Smooth muscle cell (in vitro differentiated cells): ENCODE data around the gene RNF212. TPM values are rescaled to one million over a fixed set of nuclear protein-coding genes. Genes with fewer than 3 reads are reported as not detected.

Experiments
- DNase-seq: peaks from one replicate; lab custom pipeline; 2025; ENCODE audit not compliant: unreplicated experiment; lab: John Stamatoyannopoulos, UW
- H2AFZ ChIP-seq: fragments of 200-600 bp; sonication (generic); 2 replicates; pipeline ENCODE4 v1.6.0; 2016; ENCODE audit warnings: antibody characterized with exemption, low read depth, mild to moderate bottlenecking
- H3F3A ChIP-seq: fragments of 200-600 bp; sonication (generic); 2 replicates; pipeline ENCODE4 v1.6.0; 2017; ENCODE audit warnings: antibody characterized with exemption, low read depth
- H3K27ac ChIP-seq: fragments of 200-600 bp; sonication (generic); 2 replicates; pipeline ENCODE4 v1.5.1; 2016; ENCODE audit warnings: low read depth, mild to moderate bottlenecking
- H3K27me3 ChIP-seq: fragments of 200-600 bp; sonication (generic); 2 replicates; pipeline ENCODE4 v1.6.1; 2016; ENCODE audit warnings: low read depth, mild to moderate bottlenecking
- H3K36me3 ChIP-seq: fragments of 200-600 bp; sonication (generic); 2 replicates; pipeline ENCODE4 v1.5.1; 2016; ENCODE audit warnings: low read depth
- H3K4me1 ChIP-seq: fragments of 200-600 bp; sonication (generic); 2 replicates; pipeline ENCODE4 v1.5.1; 2016; ENCODE audit warnings: low read depth
- H3K4me2 ChIP-seq: fragments of 200-600 bp; sonication (generic); 2 replicates; pipeline ENCODE4 v1.6.0; 2016; ENCODE audit warnings: mild to moderate bottlenecking
- H3K4me3 ChIP-seq: fragments of 200-600 bp; sonication (generic); 2 replicates; pipeline ENCODE4 v1.5.1; 2016; ENCODE audit warnings: mild to moderate bottlenecking
- H3K79me2 ChIP-seq: fragments of 200-600 bp; sonication (generic); 2 replicates; pipeline ENCODE4 v1.6.0; 2016; ENCODE audit warnings: low read depth, mild to moderate bottlenecking
- H3K9ac ChIP-seq: fragments of 200-600 bp; sonication (generic); 2 replicates; pipeline ENCODE4 v1.6.0; 2016; ENCODE audit warnings: low read depth
- H3K9me3 ChIP-seq: fragments of 200-600 bp; sonication (generic); replicated peaks from 2 replicates; pipeline ENCODE4 v1.5.1; 2016; ENCODE audit warnings: low read depth
- H4K20me1 ChIP-seq: fragments of 200-600 bp; sonication (generic); 2 replicates; pipeline ENCODE4 v1.6.0; 2016; ENCODE audit warnings: low read depth
- CTCF ChIP-seq: fragments of 200-600 bp; sonication (generic); IDR thresholded peaks from 2 replicates; pipeline ENCODE4 v1.5.1; 2017; ENCODE audit warnings: borderline replicate concordance, mild to moderate bottlenecking, antibody characterized with exemption; ENCODE audit not compliant: insufficient read depth, poor library complexity, severe bottlenecking
- WGBS: methylation state at CpG from one replicate; pipeline ENCODE4 v1.1.7; 2016; ENCODE audit warnings: low lambda C conversion rate; 5-methylcytosine and 5-hydroxymethylcytosine counted together
- polyA plus RNA-seq: library from polyadenylated mRNA; unstranded; fragments of >200 nt; fragmentation: Nextera tagmentation; extraction: Ambion mirVana; gene quantifications from 2 replicates; pipeline ENCODE4 v1.2.1, GENCODE V29; 2016
- total RNA-seq: library from RNA; depleted of rRNA; stranded (reverse); fragments of >200 nt; gene quantifications from 2 replicates; pipeline ENCODE4 v1.2.3, GENCODE V29; 2014

RNF212 gene
- total and polyA plus RNA-seq, 2 experiments from 2014 or later, result 1.3 to 4.6 TPM

GRCh38 chr4:1104647-1105046 lies 8.7 kb downstream of the RNF212 start:
- no peak overlapping the region for H2AFZ ChIP-seq
- H3K9ac ChIP-seq, result no peak overlapping the region
- no peaks in the 10 kb centered on the region for H4K20me1 ChIP-seq
- no peaks in the 10 kb centered on the region for H3K9me3 ChIP-seq
- H3K27ac ChIP-seq, result no peak overlapping the region
- no peaks in the 10 kb centered on the region for H3F3A ChIP-seq
- peaks cover 12% of the 10 kb centered on the region for H3K4me1 ChIP-seq
- H3K79me2 ChIP-seq, result no peaks in the 10 kb centered on the region
- WGBS, result 91% methylated on average over 8 of the region's 8 CpGs
- H3K27me3 ChIP-seq, result no peaks in the 10 kb centered on the region
- DNase-seq, result no peak
- H3K4me2 ChIP-seq, result no peak overlapping the region
- no peak for TF ChIP-seq CTCF
- no peak overlapping the region for H3K4me3 ChIP-seq
- no peaks in the 10 kb centered on the region for H3K36me3 ChIP-seq

- Histone ChIP-seq H3K79me2 (no peaks in the 10 kb centered on the region), H3K36me3 (no peaks in the 10 kb centered on the region), H3K4me2 (no peak overlapping the region), H3K9ac (no peak overlapping the region), H3K27ac (no peak overlapping the region), H3K9me3 (no peaks in the 10 kb centered on the region), H3F3A (no peaks in the 10 kb centered on the region), H3K27me3 (no peaks in the 10 kb centered on the region), H3K4me3 (no peak overlapping the region), H3K4me1 (no peaks in the 10 kb centered on the region), H4K20me1 (no peaks in the 10 kb centered on the region), H2AFZ (no peak overlapping the region)
- DNase-seq, result no peak
- no peak for TF ChIP-seq CTCF
- WGBS, result 89% methylated on average over 27 of the region's 27 CpGs
These were observed 13.6 kb downstream of the RNF212 start for GRCh38 chr4:1099684-1100335.

- Histone ChIP-seq H3K79me2 (no peaks in the 10 kb centered on the region), H4K20me1 (no peaks in the 10 kb centered on the region), H3F3A (no peaks in the 10 kb centered on the region), H3K27ac (no peak overlapping the region), H3K4me1 (no peaks in the 10 kb centered on the region), H2AFZ (no peak overlapping the region), H3K4me3 (no peak overlapping the region), H3K4me2 (no peak overlapping the region), H3K36me3 (no peaks in the 10 kb centered on the region), H3K9me3 (no peaks in the 10 kb centered on the region), H3K9ac (no peak overlapping the region), H3K27me3 (no peaks in the 10 kb centered on the region)
- no peak for TF ChIP-seq CTCF
- DNase-seq, result no peak
- WGBS, result 89% methylated on average over 9 of the region's 9 CpGs
These were observed 14.1 kb downstream of the RNF212 start for GRCh38 chr4:1099270-1099669.

- DNase-seq, result no peak
These were observed 14.9 kb downstream of the RNF212 start for GRCh38 chr4:1098311-1098925.

More at GRCh38 chr4:1098311-1098925, 14.9 kb downstream of the RNF212 start:
- Histone ChIP-seq H3K36me3 (no peaks in the 10 kb centered on the region), H3K27ac (no peak overlapping the region), H3K4me3 (no peak overlapping the region), H2AFZ (no peak overlapping the region), H3K79me2 (no peaks in the 10 kb centered on the region), H3K4me1 (no peaks in the 10 kb centered on the region), H3K9ac (no peak overlapping the region), H4K20me1 (no peaks in the 10 kb centered on the region), H3F3A (no peaks in the 10 kb centered on the region), H3K27me3 (no peaks in the 10 kb centered on the region), H3K4me2 (no peak overlapping the region), H3K9me3 (no peaks in the 10 kb centered on the region)
- 95% methylated on average over 8 of the region's 8 CpGs for WGBS
- TF ChIP-seq CTCF, result no peak
